Measurements from ENCODE around the gene SERPINA10. TPM values are rescaled to one million over a fixed set of nuclear protein-coding genes. Genes with fewer than 3 reads are reported as not detected.
"Not testable (repeated sequence)": the region's sequence is repeated elsewhere in the genome, so short reads cannot be mapped to it uniquely, and the experiment has no call there.

SERPINA10 gene
- total RNA-seq, 8 experiments from 2014 or later, result 0.25 to 1.9 (median 0.43) TPM

- Histone ChIP-seq H3K4me3 (no peak overlapping the region), H3K4me1 (replicated peaks in 1 of 2) (no peaks in the 10 kb centered on the region), H3K27ac (no peak overlapping the region)
- in situ Hi-C loops (cut with MboI; ENCODE audit: low pct_unique_long_range_greater_than_20kb in 2 of 9, low sequenced_read_pairs in 9 of 9, unreplicated experiment in 9 of 9), result no loop called here
- no peak for ATAC-seq (replicated peaks in 6 of 8)
- WGBS, 10 experiments, result 22 to 90% (median 57%) methylated on average over 1 to 4 of the region's 8 CpGs; no CpG with 5 or more reads in 3 of the 10 experiments
Observed at GRCh38 chr14:94290197-94290596, 2.9 kb downstream of the SERPINA10 start.

- WGBS, 10 experiments, result 17 to 96% (median 83%) methylated on average over 3 to 11 of the region's 14 CpGs; no CpG with 5 or more reads in 2 of the 10 experiments
- H3K4me1 ChIP-seq (replicated peaks in 1 of 2), result no peaks in the 10 kb centered on the region
- ATAC-seq (replicated peaks in 6 of 8), result no peak
- H3K4me3 ChIP-seq, result no peak overlapping the region
- in situ Hi-C loops (cut with MboI; ENCODE audit: low pct_unique_long_range_greater_than_20kb in 2 of 9, low sequenced_read_pairs in 9 of 9, unreplicated experiment in 9 of 9), result no loop called here
- no peak overlapping the region for H3K27ac ChIP-seq
Observed at GRCh38 chr14:94288610-94289465, 4.2 kb downstream of the SERPINA10 start.

GRCh38 chr14:94285158-94285557 is 7.9 kb downstream of the SERPINA10 start:
- H3K4me3 ChIP-seq, result no peak overlapping the region
- no peak for ATAC-seq (replicated peaks in 6 of 8)
- H3K27ac ChIP-seq, result no peak overlapping the region
- in situ Hi-C loops (cut with MboI; ENCODE audit: low pct_unique_long_range_greater_than_20kb in 2 of 9, low sequenced_read_pairs in 9 of 9, unreplicated experiment in 9 of 9), result no loop called here
- no peaks in the 10 kb centered on the region for H3K4me1 ChIP-seq (replicated peaks in 1 of 2)

GRCh38 chr14:94284221-94284620 is 8.8 kb downstream of the SERPINA10 start:
- H3K4me3 ChIP-seq, result no peak overlapping the region
- no peak overlapping the region for H3K27ac ChIP-seq
- in situ Hi-C loops (cut with MboI; ENCODE audit: low pct_unique_long_range_greater_than_20kb in 2 of 9, low sequenced_read_pairs in 9 of 9, unreplicated experiment in 9 of 9), result no loop called here
- H3K4me1 ChIP-seq (replicated peaks in 1 of 2), result no peaks in the 10 kb centered on the region
- WGBS, 10 experiments, result 30 to 100% (median 69%) methylated on average over 1 to 2 of the region's 2 CpGs; no CpG with 5 or more reads in 3 of the 10 experiments
- peak in 1 of 8 experiments; percentile 77 for ATAC-seq (replicated peaks in 6 of 8)

GRCh38 chr14:94282991-94283723 is 9.9 kb downstream of the SERPINA10 start:
- Histone ChIP-seq H3K4me1 (replicated peaks in 1 of 2) (no peaks in the 10 kb centered on the region), H3K27ac (no peak overlapping the region), H3K4me3 (no peak overlapping the region)
- 0 to 100% (median 100%) methylated on average over 1 to 2 of the region's 2 CpGs; no CpG with 5 or more reads in 3 of the 10 experiments for WGBS, 10 experiments
- in situ Hi-C loops (cut with MboI; ENCODE audit: low pct_unique_long_range_greater_than_20kb in 2 of 9, low sequenced_read_pairs in 9 of 9, unreplicated experiment in 9 of 9), result no loop called here
- no peak for ATAC-seq (replicated peaks in 6 of 8)

- no peak overlapping the region for H3K27ac ChIP-seq
- H3K4me3 ChIP-seq, result no peak overlapping the region
- no peak for ATAC-seq (replicated peaks in 6 of 8)
- in situ Hi-C loops (cut with MboI; ENCODE audit: low pct_unique_long_range_greater_than_20kb in 2 of 9, low sequenced_read_pairs in 9 of 9, unreplicated experiment in 9 of 9), result no loop called here
- H3K4me1 ChIP-seq (replicated peaks in 1 of 2), result no peaks in the 10 kb centered on the region
- WGBS, 10 experiments, result 8 to 100% (median 78%) methylated on average over 1 to 2 of the region's 2 CpGs; no CpG with 5 or more reads in 1 of the 10 experiments
Observed at GRCh38 chr14:94278731-94279130, 14.3 kb downstream of the SERPINA10 start.

- ATAC-seq (replicated peaks in 6 of 8); H3K27ac ChIP-seq; H3K4me1 ChIP-seq (replicated peaks in 1 of 2); H3K4me3 ChIP-seq; in situ Hi-C loops (cut with MboI; ENCODE audit: low pct_unique_long_range_greater_than_20kb in 2 of 9, low sequenced_read_pairs in 9 of 9, unreplicated experiment in 9 of 9): not testable (repeated sequence)
- 45 to 100% (median 89%) methylated on average over 2 to 11 of the region's 11 CpGs; no CpG with 5 or more reads in 2 of the 10 experiments for WGBS, 10 experiments
Observed at GRCh38 chr14:94276898-94277561, 16.0 kb downstream of the SERPINA10 start.

- Histone ChIP-seq H3K4me1 (replicated peaks in 1 of 2) (no peaks in the 10 kb centered on the region), H3K4me3 (no peak overlapping the region), H3K27ac (no peak overlapping the region)
- in situ Hi-C loops (cut with MboI; ENCODE audit: low pct_unique_long_range_greater_than_20kb in 2 of 9, low sequenced_read_pairs in 9 of 9, unreplicated experiment in 9 of 9), result no loop called here
- 60 to 100% (median 89%) methylated on average over 1 to 7 of the region's 10 CpGs for WGBS, 10 experiments
- no peak for ATAC-seq (replicated peaks in 6 of 8)
Observed at GRCh38 chr14:94269156-94269555, 23.9 kb downstream of the SERPINA10 start.

- H3K4me1 ChIP-seq (replicated peaks in 1 of 2); ATAC-seq (replicated peaks in 6 of 8); H3K4me3 ChIP-seq; in situ Hi-C loops (cut with MboI; ENCODE audit: low pct_unique_long_range_greater_than_20kb in 2 of 9, low sequenced_read_pairs in 9 of 9, unreplicated experiment in 9 of 9); H3K27ac ChIP-seq: not testable (repeated sequence)
- 44 to 100% (median 90%) methylated on average over 2 to 7 of the region's 7 CpGs; no CpG with 5 or more reads in 2 of the 10 experiments for WGBS, 10 experiments
Observed at GRCh38 chr14:94268582-94268981, 24.5 kb downstream of the SERPINA10 start.

- no peak for ATAC-seq (replicated peaks in 6 of 8)
Observed at GRCh38 chr14:94267352-94267751, 25.7 kb downstream of the SERPINA10 start.

GRCh38 chr14:94264195-94264594 is 28.9 kb downstream of the SERPINA10 start:
- H3K4me1 ChIP-seq (replicated peaks in 1 of 2); in situ Hi-C loops (cut with MboI; ENCODE audit: low pct_unique_long_range_greater_than_20kb in 2 of 9, low sequenced_read_pairs in 9 of 9, unreplicated experiment in 9 of 9); H3K27ac ChIP-seq; H3K4me3 ChIP-seq; ATAC-seq (replicated peaks in 6 of 8): not testable (repeated sequence)
- WGBS, 10 experiments, result 0 to 100% (median 68%) methylated on average over 1 to 3 of the region's 3 CpGs; no CpG with 5 or more reads in 2 of the 10 experiments

More at GRCh38 chr14:94267352-94267751, 25.7 kb downstream of the SERPINA10 start:
- no peaks in the 10 kb centered on the region for H3K4me1 ChIP-seq (replicated peaks in 1 of 2)
- H3K4me3 ChIP-seq, result no peak overlapping the region
- in situ Hi-C loops (cut with MboI; ENCODE audit: low pct_unique_long_range_greater_than_20kb in 2 of 9, low sequenced_read_pairs in 9 of 9, unreplicated experiment in 9 of 9), result no loop called here
- 75 to 100% (median 100%) methylated on average over 1 of the region's 1 CpG; no CpG with 5 or more reads in 5 of the 10 experiments for WGBS, 10 experiments
- H3K27ac ChIP-seq, result no peak overlapping the region

GRCh38 chr14:94244182-94244581 is 48.9 kb downstream of the SERPINA10 start:
- Histone ChIP-seq H3K4me1 (replicated peaks in 1 of 2) (peaks cover 2 to 4% of the 10 kb centered on the region in 2 donors), H3K4me3 (no peak overlapping the region), H3K27ac (no peak overlapping the region)
- in situ Hi-C loops (cut with MboI; ENCODE audit: low pct_unique_long_range_greater_than_20kb in 2 of 9, low sequenced_read_pairs in 9 of 9, unreplicated experiment in 9 of 9), result no loop called here
- ATAC-seq (replicated peaks in 6 of 8), result peak in 5 of 8 experiments; percentile 25 to 65 (median 60)
- 13 to 100% (median 53%) methylated on average over 1 to 2 of the region's 2 CpGs; no CpG with 5 or more reads in 2 of the 10 experiments for WGBS, 10 experiments

- ATAC-seq (replicated peaks in 6 of 8), result no peak
- Histone ChIP-seq H3K4me1 (replicated peaks in 1 of 2) (peaks cover 2 to 4% of the 10 kb centered on the region in 2 donors), H3K27ac (no peak overlapping the region), H3K4me3 (no peak overlapping the region)
- in situ Hi-C loops (cut with MboI; ENCODE audit: low pct_unique_long_range_greater_than_20kb in 2 of 9, low sequenced_read_pairs in 9 of 9, unreplicated experiment in 9 of 9), result no loop called here
- WGBS, 10 experiments, result 78 to 100% (median 88%) methylated on average over 1 to 2 of the region's 2 CpGs; no CpG with 5 or more reads in 3 of the 10 experiments
Observed at GRCh38 chr14:94239406-94239805, 53.7 kb downstream of the SERPINA10 start.

Measured in motor neuron (in vitro differentiated cells).